Heart left ventricle (tissue), 13 donors: ENCODE results near the gene CLIP2.

Experiments used
- CTCF ChIP-seq, 12 donors: fragments of 200-600 bp; sonication (generic) in 4 of 12; IDR thresholded peaks; one replicate each; pipeline versions ENCODE4 v1.5.0 to v1.8.0; 2018 to 2022; ENCODE audit warnings: antibody characterized with exemption in 12 of 12, mild to moderate bottlenecking in 5 of 12
- POLR2A ChIP-seq, 2 donors: fragments of 450-650 bp; IDR thresholded peaks; one replicate each; pipeline ENCODE4 v1.6.1; 2017; ENCODE audit warnings: antibody characterized with exemption in 2 of 2, mild to moderate bottlenecking in 2 of 2, moderate library complexity in 2 of 2
- donor health status: ischemic (EF 13 %, LVEDD 7.1; RV severe dilation, severe dysfunction).
- donor health status: DM: no; HTN: yes; CAD: no.
- donor health status: DM: no; HTN: no; CAD: no.
- donor health status: ischemic (EF 25% LVEDD 6.9; RV normal size, moderate dysfunction).
- donor health status: ischemic (EF 25% LVEDD 5.7; RV mildly dilated, moderate dysfunction).
- donor health status: ischemic (EF 35%, LVEDD 5.7; RV mildly dilated, moderate dysfunction).
- donor health status: nonischemic (EF 11% LVEDD 7.7; RV severe dilation, severe dysfunction).
- donor health status: DM: yes; HTN: yes; CAD: no.
- donor health status: PGD.
- donor health status: ischemic (EF 29% LVEDD 5.4; RV normal size, mild dysfunction).
- donor health status: nonischemic (EF 23%, LVEDD 6.1; RV moderate dilation, normal function).

DNA sequence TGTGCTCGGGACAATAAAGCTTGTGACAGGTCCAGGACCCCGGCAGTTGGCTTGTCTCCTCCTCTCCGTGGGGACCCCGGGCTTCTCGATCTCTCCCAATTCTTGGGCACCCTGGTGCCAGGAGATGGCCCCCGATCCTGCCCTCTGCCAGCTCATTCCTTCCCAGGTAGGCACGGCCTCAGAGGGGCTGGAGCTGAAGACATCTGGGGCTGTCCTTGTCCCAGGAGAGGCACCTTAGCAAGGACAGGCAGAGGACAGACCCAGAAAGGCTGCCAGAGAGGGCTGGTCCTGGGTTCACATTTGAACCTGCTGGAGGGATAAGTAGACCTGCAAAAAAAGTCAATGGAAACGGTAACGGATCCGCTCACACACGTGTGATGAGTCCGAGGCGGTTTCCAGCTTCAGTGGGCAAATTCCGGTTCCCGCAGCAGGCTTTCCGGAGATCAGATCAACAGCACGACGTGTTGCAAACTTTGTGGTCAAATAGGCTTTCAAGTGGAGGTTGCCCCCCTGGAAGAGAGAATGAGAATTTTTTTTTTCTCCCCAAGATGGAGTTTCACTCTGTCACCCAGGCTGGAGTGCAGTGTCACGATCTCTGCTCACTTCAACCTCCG lies 116.8 kb downstream of the CLIP2 start:
- TF ChIP-seq POLR2A (IDR thresholded peaks at IDR 0.05): no peak
- no peak for TF ChIP-seq CTCF (IDR thresholded peaks at IDR 0.05)
